HG03558 (cell line): ENCODE data around the gene TXNRD1.
"Not testable (repeated sequence)": the region's sequence is repeated elsewhere in the genome, so short reads cannot be mapped to it uniquely, and the experiment has no call there.

Experiments used
- ATAC-seq: cut with Tn5 transposase; IDR thresholded peaks from one replicate; pipeline ENCODE4 v1.9.1; 2021; ENCODE audit warnings: moderate number of reproducible peaks; ENCODE audit not compliant: unreplicated experiment; ENCODE audit errors: extremely low read depth

Gene TXNRD1

GRCh38 chr12:104317538-104318210, 102.1 kb downstream of the TXNRD1 start:
- no peak for ATAC-seq

- ATAC-seq = no peak
Measured at GRCh38 chr12:104319028-104319427, 103.4 kb downstream of the TXNRD1 start.

GRCh38 chr12:104319918-104320626, 104.5 kb downstream of the TXNRD1 start:
- ATAC-seq = no peak

- no peak for ATAC-seq
Measured at GRCh38 chr12:104320627-104321024, 105.0 kb downstream of the TXNRD1 start.

GRCh38 chr12:104321949-104322348, 106.4 kb downstream of the TXNRD1 start:
- ATAC-seq = no peak

GRCh38 chr12:104322533-104322932, 107.0 kb downstream of the TXNRD1 start:
- ATAC-seq = not testable (repeated sequence)

GRCh38 chr12:104323899-104324298, 108.3 kb downstream of the TXNRD1 start:
- no peak for ATAC-seq

- ATAC-seq = not testable (repeated sequence)
Measured at GRCh38 chr12:104328278-104328677, 112.7 kb downstream of the TXNRD1 start.

- ATAC-seq = no peak
Measured at GRCh38 chr12:104328790-104329189, 113.2 kb downstream of the TXNRD1 start.

GRCh38 chr12:104329707-104330532, 114.3 kb downstream of the TXNRD1 start:
- ATAC-seq = no peak

- no peak for ATAC-seq
Measured at GRCh38 chr12:104331376-104331775, 115.8 kb downstream of the TXNRD1 start.

GRCh38 chr12:104332273-104332672, 116.7 kb downstream of the TXNRD1 start:
- not testable (repeated sequence) for ATAC-seq

GRCh38 chr12:104333692-104334255, 118.2 kb downstream of the TXNRD1 start:
- no peak for ATAC-seq

GRCh38 chr12:104334581-104334980, 119.0 kb downstream of the TXNRD1 start:
- no peak for ATAC-seq

- no peak for ATAC-seq
Measured at GRCh38 chr12:104336115-104336514, 120.5 kb downstream of the TXNRD1 start.

- ATAC-seq = no peak
Measured at GRCh38 chr12:104337030-104337558, 121.5 kb downstream of the TXNRD1 start.

GRCh38 chr12:104339663-104340062, 124.1 kb downstream of the TXNRD1 start:
- ATAC-seq = no peak

GRCh38 chr12:104340177-104340576, 124.6 kb downstream of the TXNRD1 start:
- no peak for ATAC-seq

GRCh38 chr12:104340925-104341611, 125.5 kb downstream of the TXNRD1 start:
- no peak for ATAC-seq

GRCh38 chr12:104342147-104342546, 126.6 kb downstream of the TXNRD1 start:
- ATAC-seq = no peak
